SJCRH30 (cell line): ENCODE measurements around the gene BOD1L1. TPM values are rescaled to one million over a fixed set of nuclear protein-coding genes. Genes with fewer than 3 reads are reported as not detected.
"Not testable (repeated sequence)": the region's sequence is repeated elsewhere in the genome, so short reads cannot be mapped to it uniquely, and the experiment has no call there.

Experiments used
- DNase-seq, 2 experiments: peaks; one replicate each; pipeline ENCODE4 v3.0.0-alpha.2; 2015 to 2020
- H3K27ac ChIP-seq: fragments of 250-450 bp; sonication (Bioruptor Pico); 2 replicates; pipeline ENCODE4 v1.5.1; 2020; ENCODE audit warnings: mild to moderate bottlenecking, moderate library complexity
- H3K27me3 ChIP-seq: fragments of 250-450 bp; sonication (Bioruptor Pico); 2 replicates; pipeline ENCODE4 v1.5.1; 2020; ENCODE audit warnings: mild to moderate bottlenecking, moderate library complexity
- H3K36me3 ChIP-seq: fragments of 250-450 bp; sonication (Bioruptor Pico); 2 replicates; pipeline ENCODE4 v1.5.1; 2020; ENCODE audit warnings: mild to moderate bottlenecking, moderate library complexity
- H3K4me1 ChIP-seq: fragments of 250-450 bp; sonication (Bioruptor Pico); 2 replicates; pipeline ENCODE4 v1.5.1; 2020; ENCODE audit warnings: mild to moderate bottlenecking, moderate library complexity
- H3K4me3 ChIP-seq: fragments of 250-450 bp; sonication (Bioruptor Pico); 2 replicates; pipeline ENCODE4 v1.5.1; 2020; ENCODE audit warnings: mild to moderate bottlenecking, moderate library complexity
- H3K9me3 ChIP-seq: fragments of 250-450 bp; sonication (Bioruptor Pico); replicated peaks from 2 replicates; pipeline ENCODE4 v1.5.1; 2020; ENCODE audit warnings: mild to moderate bottlenecking, moderate library complexity
- total RNA-seq: library from RNA; depleted of rRNA; stranded (reverse); fragments of >200 nt; shearing (Covaris generic); gene quantifications from 2 replicates; pipeline ENCODE4 v1.2.3, GENCODE V29; 2014

BOD1L1 gene
- total RNA-seq, 1 experiment from 2014 or later = 37.7 TPM

DNA sequence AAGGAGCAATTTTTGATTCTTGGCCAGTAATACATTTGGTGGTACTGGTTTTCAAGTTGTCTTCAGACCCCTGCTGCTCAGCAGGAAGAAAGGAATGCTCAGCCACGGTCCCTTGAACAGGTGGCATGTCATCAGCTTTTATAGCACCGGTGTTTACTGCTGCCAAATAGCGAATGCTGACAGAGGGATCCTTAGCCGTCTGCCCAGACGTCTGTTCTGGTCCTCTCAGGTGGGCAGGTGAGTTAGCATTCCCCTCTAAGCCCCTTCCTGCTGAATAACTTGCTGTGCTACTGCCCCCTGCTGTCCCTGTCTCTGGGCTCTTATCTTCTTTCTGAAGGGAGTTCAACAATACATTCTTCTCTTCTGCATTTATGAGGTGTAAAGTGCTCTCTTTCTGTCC lies 28.4 kb downstream of the BOD1L1 start:
- Histone ChIP-seq H3K27ac (no peak overlapping the region), H3K9me3 (no peaks in the 10 kb centered on the region), H3K4me3 (no peak overlapping the region), H3K36me3 (peaks cover 73% of the 10 kb centered on the region), H3K27me3 (no peaks in the 10 kb centered on the region), H3K4me1 (no peaks in the 10 kb centered on the region)
- peak in 1 of 2 experiments; percentile 8 for DNase-seq

DNA sequence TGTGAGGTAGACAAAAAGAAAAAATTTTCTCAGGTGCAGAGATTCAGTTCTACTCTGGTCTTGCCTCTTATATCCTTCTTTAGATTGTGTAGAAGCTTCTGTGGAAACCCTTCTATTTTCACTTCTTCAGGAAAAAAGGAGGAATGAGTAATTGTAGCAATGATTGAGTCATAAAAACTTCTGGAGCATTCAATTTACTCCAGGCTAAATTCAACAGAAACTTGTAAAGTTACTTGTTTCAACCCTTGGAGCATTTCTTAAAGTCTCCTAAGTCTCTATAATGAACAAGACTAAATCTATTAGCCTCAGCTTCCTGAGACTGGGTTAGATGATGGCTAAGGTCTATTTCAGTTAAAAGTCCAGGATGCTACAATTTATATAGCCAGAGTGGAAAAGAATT lies 29.9 kb downstream of the BOD1L1 start:
- peaks cover 72% of the 10 kb centered on the region for H3K36me3 ChIP-seq
- H3K4me3 ChIP-seq = no peak overlapping the region
- no peak overlapping the region for H3K27ac ChIP-seq
- DNase-seq = no peak
- H3K27me3 ChIP-seq = no peaks in the 10 kb centered on the region
- H3K9me3 ChIP-seq = no peaks in the 10 kb centered on the region
- no peaks in the 10 kb centered on the region for H3K4me1 ChIP-seq

DNA sequence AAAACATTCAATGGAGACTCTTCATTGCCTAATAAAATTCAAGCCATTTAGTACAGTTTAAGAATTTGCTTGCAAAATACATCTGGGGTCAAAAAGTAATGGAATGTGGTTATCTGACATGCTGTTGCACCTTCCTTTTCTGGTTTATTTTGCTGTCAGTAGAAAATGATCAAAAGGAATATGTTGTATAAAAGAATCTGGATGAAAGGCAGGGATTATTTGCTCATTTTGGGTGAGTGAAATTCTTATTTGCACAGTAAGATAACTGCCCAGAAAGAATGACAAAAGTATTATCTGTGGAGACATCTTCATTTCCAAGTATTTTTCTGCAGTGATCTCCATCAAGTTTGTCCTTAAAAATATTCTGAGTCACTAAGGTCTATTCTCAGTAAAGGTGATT lies 30.4 kb downstream of the BOD1L1 start:
- H3K27me3 ChIP-seq = no peaks in the 10 kb centered on the region
- H3K4me3 ChIP-seq = no peak overlapping the region
- H3K9me3 ChIP-seq = no peaks in the 10 kb centered on the region; the same call in 1 of the 2 replicates
- no peak for DNase-seq
- no peaks in the 10 kb centered on the region for H3K4me1 ChIP-seq
- peaks cover 67% of the 10 kb centered on the region for H3K36me3 ChIP-seq
- H3K27ac ChIP-seq = no peak overlapping the region

DNA sequence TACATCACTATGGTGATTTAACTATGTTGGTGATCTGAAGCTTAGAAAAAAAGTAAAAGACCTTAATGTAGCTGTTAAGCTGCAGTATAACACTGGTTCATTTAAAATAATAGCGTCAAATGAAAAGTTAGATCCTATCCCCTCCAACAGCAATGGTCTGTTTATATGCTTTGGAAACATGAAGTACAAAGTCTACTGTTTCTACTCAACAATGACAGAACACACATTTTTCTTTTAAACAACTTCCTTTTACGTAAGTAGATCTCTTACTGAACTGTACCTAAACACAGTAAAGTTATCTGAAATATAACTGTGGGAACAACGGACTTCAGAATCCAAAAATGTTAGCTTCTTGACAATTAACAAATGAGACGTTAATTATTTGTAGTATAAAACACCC lies 35.3 kb downstream of the BOD1L1 start:
- Histone ChIP-seq H3K9me3 (no peaks in the 10 kb centered on the region; the same call in 1 of the 2 replicates), H3K4me3 (no peak overlapping the region), H3K4me1 (no peaks in the 10 kb centered on the region), H3K27ac (no peak overlapping the region), H3K27me3 (no peaks in the 10 kb centered on the region), H3K36me3 (peaks cover 65% of the 10 kb centered on the region)
- DNase-seq = no peak

DNA sequence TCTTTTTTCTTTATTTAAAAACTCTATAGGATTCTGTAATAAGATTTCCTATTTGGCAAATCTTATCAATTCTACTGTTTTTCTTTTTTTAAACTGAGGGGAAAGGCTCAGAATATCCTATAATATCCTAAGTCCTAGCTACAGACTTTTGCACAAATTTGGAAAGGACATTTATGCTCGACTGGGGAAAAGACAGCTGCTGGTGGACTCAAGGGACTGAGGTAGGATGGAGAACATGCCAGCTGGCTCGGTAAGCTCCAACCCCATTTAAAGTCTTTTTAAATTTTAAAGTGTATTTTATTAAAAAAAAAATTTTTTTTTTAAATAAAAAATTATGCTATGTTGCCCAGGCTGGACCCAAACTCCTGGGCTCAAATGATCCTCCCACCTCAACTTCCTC lies 36.8 kb downstream of the BOD1L1 start:
- peaks cover 66% of the 10 kb centered on the region for H3K36me3 ChIP-seq
- no peaks in the 10 kb centered on the region for H3K27me3 ChIP-seq
- DNase-seq = no peak
- no peak overlapping the region for H3K4me3 ChIP-seq
- no peak overlapping the region for H3K27ac ChIP-seq
- H3K9me3 ChIP-seq = no peaks in the 10 kb centered on the region; the same call in 1 of the 2 replicates
- H3K4me1 ChIP-seq = no peaks in the 10 kb centered on the region

DNA sequence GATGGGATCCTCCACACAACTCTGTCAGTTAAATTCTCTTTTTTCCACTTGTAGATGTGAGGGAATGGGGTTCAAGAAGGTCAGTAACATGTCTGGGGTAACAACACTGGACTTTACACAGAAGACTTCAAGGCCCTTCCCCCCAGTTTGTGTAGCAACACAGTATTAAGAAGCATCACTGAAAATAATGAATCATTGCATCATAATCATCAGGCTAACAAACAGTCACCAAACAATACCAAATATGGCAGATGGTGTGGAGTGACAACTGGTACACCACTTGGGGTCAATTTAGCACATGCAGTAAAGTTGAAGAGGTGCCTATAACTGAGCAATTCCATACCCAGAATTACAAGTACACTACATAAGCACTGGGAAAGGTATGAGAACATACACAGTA lies 38.6 kb downstream of the BOD1L1 start:
- no peak for DNase-seq

DNA sequence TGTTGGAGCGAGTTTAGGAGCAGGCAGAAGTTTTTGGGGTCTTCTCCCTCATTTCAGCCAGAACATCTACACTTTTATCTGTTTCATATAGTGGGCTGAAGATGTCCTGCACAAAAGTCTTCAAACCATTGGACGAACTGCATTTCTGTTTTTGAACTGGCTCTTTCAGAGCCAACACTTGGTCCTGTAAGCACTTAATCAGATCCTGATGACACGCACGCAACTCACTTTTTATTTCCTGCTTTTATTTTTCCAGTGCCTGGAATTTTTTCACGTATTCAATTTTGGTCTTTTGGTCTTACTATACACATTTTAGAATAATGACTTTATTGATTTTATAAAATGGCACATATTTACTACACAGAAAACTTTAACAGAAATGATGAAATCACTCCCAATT lies 43.0 kb downstream of the BOD1L1 start:
- no peak for DNase-seq
- H3K27ac ChIP-seq = no peak overlapping the region
- H3K27me3 ChIP-seq = no peaks in the 10 kb centered on the region
- H3K4me3 ChIP-seq = no peak overlapping the region
- peaks cover 70% of the 10 kb centered on the region for H3K36me3 ChIP-seq
- no peaks in the 10 kb centered on the region for H3K9me3 ChIP-seq
- H3K4me1 ChIP-seq = no peaks in the 10 kb centered on the region

More for the DNA sequence above, 38.6 kb downstream of the BOD1L1 start:
- Histone ChIP-seq H3K27ac (no peak overlapping the region), H3K4me1 (no peaks in the 10 kb centered on the region), H3K4me3 (no peak overlapping the region), H3K36me3 (peaks cover 66% of the 10 kb centered on the region), H3K27me3 (no peaks in the 10 kb centered on the region), H3K9me3 (no peaks in the 10 kb centered on the region; the same call in 1 of the 2 replicates)

DNA sequence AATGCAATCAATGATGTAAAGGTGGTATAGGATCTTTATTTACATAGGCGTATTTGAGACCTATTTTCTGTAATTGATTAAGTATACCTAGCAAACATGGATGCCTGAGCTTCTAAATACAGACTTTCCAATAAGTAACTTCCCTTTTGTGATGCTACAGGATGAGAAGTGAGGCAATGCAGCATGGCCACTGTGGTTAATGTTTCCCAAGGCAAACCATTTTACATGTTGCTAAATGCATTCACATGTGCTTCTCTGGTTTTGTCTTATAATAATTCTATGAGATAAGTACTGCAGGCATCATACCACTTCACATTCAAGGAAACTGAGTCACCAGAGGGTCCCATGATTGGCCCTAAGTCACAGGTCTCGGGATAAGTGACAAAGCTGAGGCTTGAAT lies 47.5 kb downstream of the BOD1L1 start:
- Histone ChIP-seq H3K27ac (no peak overlapping the region), H3K4me1 (no peaks in the 10 kb centered on the region), H3K27me3 (no peaks in the 10 kb centered on the region), H3K9me3 (no peaks in the 10 kb centered on the region), H3K36me3 (peaks cover 71% of the 10 kb centered on the region), H3K4me3 (no peak overlapping the region)
- DNase-seq = no peak

DNA sequence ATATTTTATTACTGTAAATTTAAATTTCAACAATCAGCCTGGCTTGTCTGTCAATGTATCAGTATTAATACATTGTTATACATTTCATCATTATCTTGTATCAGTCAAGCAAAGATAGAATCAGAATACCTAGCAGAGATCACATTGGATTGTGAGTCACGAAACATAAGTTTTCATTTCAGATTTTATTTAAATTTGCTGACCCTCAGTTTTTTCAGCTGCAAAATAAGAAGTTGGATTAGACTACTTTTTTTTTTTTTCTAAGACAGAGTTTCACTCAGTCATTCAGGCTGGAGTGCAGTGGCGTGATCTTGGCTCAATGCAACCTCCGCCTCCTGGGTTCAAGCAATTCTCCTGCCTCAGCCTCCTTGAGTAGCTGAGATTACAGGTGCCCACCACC lies 49.9 kb downstream of the BOD1L1 start:
- DNase-seq = no peak
- Histone ChIP-seq H3K4me1 (no peaks in the 10 kb centered on the region), H3K9me3 (no peaks in the 10 kb centered on the region), H3K27me3 (no peaks in the 10 kb centered on the region), H3K4me3 (no peak overlapping the region), H3K27ac (no peak overlapping the region), H3K36me3 (peaks cover 66% of the 10 kb centered on the region)

DNA sequence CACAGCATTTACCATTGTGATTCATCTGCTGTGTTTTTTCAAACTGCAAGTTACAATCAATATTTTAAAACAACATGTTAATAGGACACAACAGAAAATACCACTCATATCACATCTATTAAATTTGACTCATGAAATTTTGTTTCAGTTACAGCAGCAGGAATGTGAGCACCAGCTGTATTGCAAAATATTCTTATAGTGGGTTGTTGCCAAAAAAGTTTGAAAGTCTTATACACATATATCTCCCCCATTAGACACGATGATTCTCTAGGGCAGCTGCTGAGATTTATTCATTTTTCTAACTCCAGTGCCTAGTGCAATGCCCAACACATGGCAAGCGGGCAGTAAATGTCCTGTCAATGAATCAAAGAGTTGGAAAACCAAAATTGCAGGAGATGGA lies 56.6 kb downstream of the BOD1L1 start:
- no peaks in the 10 kb centered on the region for H3K9me3 ChIP-seq
- H3K36me3 ChIP-seq = peaks cover 42% of the 10 kb centered on the region
- H3K27me3 ChIP-seq = no peaks in the 10 kb centered on the region
- no peak overlapping the region for H3K27ac ChIP-seq
- H3K4me1 ChIP-seq = 0 out of 2 replicates have a peak, but pooled peaks cover 4% of the 10 kb centered on the region
- H3K4me3 ChIP-seq = no peak overlapping the region
- no peak for DNase-seq

DNA sequence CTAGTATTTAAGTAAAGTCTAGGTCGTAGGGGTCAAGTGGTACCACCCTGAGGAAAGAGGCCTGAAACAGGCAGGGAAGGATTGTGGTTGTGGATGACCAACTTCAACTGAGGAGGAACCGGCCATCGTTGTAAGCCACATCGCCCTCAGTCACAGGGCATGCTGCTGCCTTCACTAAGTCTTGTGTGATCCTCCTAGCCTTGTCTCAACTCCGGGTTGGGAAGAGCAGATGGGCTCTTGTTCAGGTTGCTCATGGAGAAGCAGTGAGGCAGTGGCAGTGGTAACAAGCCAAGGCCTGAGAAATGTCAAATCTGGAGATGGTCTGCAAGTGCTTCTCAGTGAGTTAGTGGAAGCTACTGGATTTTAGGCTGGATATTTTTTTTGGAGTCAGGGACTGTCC lies 60.4 kb downstream of the BOD1L1 start:
- Histone ChIP-seq H3K4me3 (no peak overlapping the region), H3K4me1 (0 out of 2 replicates have a peak, but pooled peaks cover 4% of the 10 kb centered on the region), H3K27me3 (no peaks in the 10 kb centered on the region), H3K9me3 (0 out of 2 replicates have a peak, but pooled peaks cover 3% of the 10 kb centered on the region), H3K27ac (no peak overlapping the region), H3K36me3 (peaks cover 24% of the 10 kb centered on the region)
- no peak for DNase-seq

DNA sequence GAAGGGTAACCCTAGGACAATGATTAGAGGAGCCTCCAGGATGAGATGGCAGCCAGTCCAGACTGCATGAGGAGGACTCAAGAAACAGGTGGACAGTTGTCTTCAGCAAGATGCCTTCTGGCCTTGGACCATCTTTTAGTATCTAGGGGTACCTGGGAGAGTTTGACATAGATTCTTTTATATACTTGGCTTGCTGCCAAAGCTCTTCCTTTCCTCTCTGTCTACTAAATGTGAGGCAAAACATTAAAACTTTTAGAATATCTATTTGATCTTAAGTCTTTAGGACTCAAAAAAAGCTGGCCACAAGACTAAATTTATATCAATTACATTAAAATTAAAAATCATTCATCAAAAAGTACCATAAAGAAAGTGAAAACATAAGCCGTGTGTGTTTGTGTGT lies 64.6 kb downstream of the BOD1L1 start:
- Histone ChIP-seq H3K27ac (no peak overlapping the region), H3K4me1 (peaks cover 27% of the 10 kb centered on the region), H3K9me3 (peaks cover 3% of the 10 kb centered on the region; the same call in 1 of the 2 replicates), H3K27me3 (no peaks in the 10 kb centered on the region), H3K4me3 (no peak overlapping the region), H3K36me3 (peaks cover 2% of the 10 kb centered on the region; the same call in 1 of the 2 replicates)
- DNase-seq = no peak

DNA sequence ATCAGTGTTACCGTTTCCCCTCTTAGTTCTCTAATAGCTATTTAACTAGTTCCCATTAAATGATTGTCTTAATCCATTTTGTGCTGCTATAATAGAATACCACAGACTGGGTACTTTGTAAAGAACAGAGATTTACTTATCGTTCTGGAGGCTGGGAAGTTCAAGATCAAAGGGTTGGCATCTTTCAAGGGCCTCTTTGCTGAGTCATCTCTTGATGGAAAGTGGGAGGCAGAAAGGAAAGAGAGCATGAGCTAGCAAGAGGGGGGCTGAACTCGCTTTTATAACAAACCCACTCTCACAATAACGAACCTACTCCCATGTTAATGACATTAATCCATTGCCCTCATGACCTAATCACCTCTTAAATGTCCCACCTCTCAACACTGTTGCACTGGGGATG lies 65.9 kb downstream of the BOD1L1 start:
- Histone ChIP-seq H3K9me3 (peaks cover 3% of the 10 kb centered on the region), H3K4me3 (no peak overlapping the region), H3K27me3 (no peaks in the 10 kb centered on the region), H3K36me3 (no peaks in the 10 kb centered on the region), H3K4me1 (peaks cover 24% of the 10 kb centered on the region), H3K27ac (no peak overlapping the region)
- DNase-seq = no peak

DNA sequence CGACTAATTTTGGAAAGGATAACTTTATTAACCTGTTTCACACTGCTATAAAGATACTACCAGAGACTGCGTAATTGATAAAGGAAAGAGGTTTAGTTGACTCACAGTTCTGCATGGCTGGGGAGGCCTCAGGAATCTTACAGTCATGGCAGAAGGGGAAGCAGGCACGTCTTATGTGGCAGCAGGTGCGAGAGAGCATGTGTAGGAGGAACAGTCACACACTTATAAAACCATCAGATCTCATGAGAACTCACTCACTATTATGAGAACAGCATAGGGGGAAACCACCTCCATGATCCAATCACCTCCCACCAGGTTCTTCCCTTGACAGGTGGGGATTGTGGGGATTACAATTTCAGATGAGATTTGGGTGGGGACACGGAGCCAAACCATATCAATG lies 67.4 kb downstream of the BOD1L1 start:
- H3K9me3 ChIP-seq, H3K27me3 ChIP-seq, DNase-seq, H3K36me3 ChIP-seq, H3K4me3 ChIP-seq: not testable (repeated sequence)
- Histone ChIP-seq H3K4me1 (peaks cover 24% of the 10 kb centered on the region), H3K27ac (peak overlapping the region; percentile 82)

DNA sequence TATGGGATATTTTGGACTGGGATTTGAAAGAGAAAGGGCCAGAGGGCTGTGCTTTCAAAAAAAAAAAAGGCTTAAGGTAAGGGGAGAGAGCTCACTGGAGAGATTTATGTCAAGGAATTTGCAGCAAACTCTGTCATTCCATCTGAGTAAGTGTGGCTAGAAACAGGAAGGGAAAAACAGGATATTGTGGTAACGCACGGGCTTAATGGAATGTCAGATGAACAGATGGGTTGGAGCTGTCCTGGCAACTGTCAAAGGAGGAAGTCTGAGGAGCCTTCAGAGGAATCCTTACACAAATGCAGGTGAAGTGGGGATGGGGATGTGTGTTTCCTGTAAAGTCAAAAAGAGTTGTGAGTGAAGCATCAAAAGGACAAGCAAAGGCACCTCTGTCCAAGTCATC lies 68.1 kb downstream of the BOD1L1 start:
- H3K4me3 ChIP-seq = no peak overlapping the region
- H3K27ac ChIP-seq = peak overlapping the region; percentile 82
- H3K27me3 ChIP-seq = no peaks in the 10 kb centered on the region
- peak; percentile 64 to 83 for DNase-seq
- no peaks in the 10 kb centered on the region for H3K36me3 ChIP-seq
- peaks cover 6% of the 10 kb centered on the region for H3K9me3 ChIP-seq
- peaks cover 24% of the 10 kb centered on the region for H3K4me1 ChIP-seq

DNA sequence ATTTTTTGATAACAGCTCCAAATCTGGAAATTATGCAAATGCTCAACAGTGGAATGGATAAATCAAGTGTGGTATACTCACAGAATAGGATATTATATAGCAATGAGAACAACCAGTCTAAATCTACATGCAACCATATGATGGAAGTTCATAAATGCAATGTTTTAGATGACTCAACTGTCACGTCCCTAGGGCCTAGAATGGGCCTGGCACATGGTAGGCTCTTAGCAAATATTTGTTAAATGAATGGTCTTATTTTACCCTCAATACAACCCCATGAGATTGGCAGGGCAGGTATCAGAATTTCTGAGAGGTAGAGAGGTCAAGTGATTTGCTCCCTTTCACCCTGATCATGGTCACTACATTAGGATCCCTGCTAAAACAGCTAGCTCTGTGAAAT lies 68.6 kb downstream of the BOD1L1 start:
- peaks cover 6% of the 10 kb centered on the region for H3K9me3 ChIP-seq
- no peaks in the 10 kb centered on the region for H3K27me3 ChIP-seq
- H3K4me1 ChIP-seq = peaks cover 24% of the 10 kb centered on the region
- peak overlapping the region; percentile 82 for H3K27ac ChIP-seq
- no peaks in the 10 kb centered on the region for H3K36me3 ChIP-seq
- no peak overlapping the region for H3K4me3 ChIP-seq
- no peak for DNase-seq
